Measurements from ENCODE around the gene TMEM183A. TPM values are rescaled to one million over a fixed set of nuclear protein-coding genes. Genes with fewer than 3 reads are reported as not detected.

Gene TMEM183A
- total and polyA plus RNA-seq, 4 donors = 29.4 to 63.9 (median 51.7) TPM

- Histone ChIP-seq H3K27ac (ENCODE audit: low read depth in 1 of 2, low read length in 1 of 2) (no peak overlapping the region), H3K4me1 (ENCODE audit: control insufficient read depth in 5 of 5, insufficient read depth in 5 of 5, low read length in 5 of 5) (peaks cover 0 to 24% (median 6%) of the 10 kb centered on the region in 5 donors), H3K27me3 (ENCODE audit: control insufficient read depth in 3 of 3, insufficient read depth in 3 of 3, low read length in 2 of 3) (peaks cover 0 to 32% (median 20%) of the 10 kb centered on the region in 3 donors), H3K4me3 (no peak overlapping the region), H3K9me3 (ENCODE audit: control insufficient read depth in 4 of 4, insufficient read depth in 3 of 4, low read length in 3 of 4) (no peaks in the 10 kb centered on the region), H3K36me3 (ENCODE audit: control insufficient read depth in 4 of 4, insufficient read depth in 4 of 4, low read length in 4 of 4) (no peaks in the 10 kb centered on the region), H3K9ac (ENCODE audit: insufficient read depth in 1 of 2, low read length in 2 of 2) (no peak overlapping the region)
- DNase-seq (no peak), ATAC-seq (ENCODE audit: insufficient read depth, low FRiP score) (no peak)
- WGBS, 2 donors = 94 to 97% methylated on average over 2 of the region's 2 CpGs
- TF ChIP-seq CTCF (IDR thresholded peaks at IDR 0.05; ENCODE audit: control extremely low read depth, extremely low read depth) = no peak
Observed at GRCh38 chr1:203073469-203073868, 66.3 kb downstream of the TMEM183A start.

Other genes with a start within 250 kb of the TMEM183A start
- 100 to 1,000 TPM in 1 of 2 donors, 10 to 100 TPM in 1; 51.1 to 247 TPM for gene KDM5B, start 199.0 kb upstream of the TMEM183A start, total RNA-seq
- gene KDM5B, start 199.0 kb upstream of the TMEM183A start, polyA plus RNA-seq = 10 to 100 TPM; 11.2 to 12.1 TPM
- gene PCAT6, start 196.4 kb upstream of the TMEM183A start, total RNA-seq = 1 to 10 TPM in 1 of 2 donors, not detected in 1; 1.3 TPM
- 1 to 10 TPM in 1 of 2 donors, under 1 TPM in 1; 0.84 to 1.8 TPM for gene PCAT6, start 196.4 kb upstream of the TMEM183A start, polyA plus RNA-seq
- gene RABIF, start 118.2 kb upstream of the TMEM183A start, total RNA-seq = 10 to 100 TPM in 1 of 2 donors, 1 to 10 TPM in 1; 6.2 to 10.3 TPM
- gene RABIF, start 118.2 kb upstream of the TMEM183A start, polyA plus RNA-seq = 1 to 10 TPM; 7.6 to 8.8 TPM
- gene KLHL12, start 80.1 kb upstream of the TMEM183A start, total RNA-seq = 10 to 100 TPM; 24.6 to 25.6 TPM
- gene KLHL12, start 80.1 kb upstream of the TMEM183A start, polyA plus RNA-seq = 10 to 100 TPM; 12.4 to 20.4 TPM
- gene ADIPOR1, start 49.1 kb upstream of the TMEM183A start, total RNA-seq = 100 to 1,000 TPM in 1 of 2 donors, 10 to 100 TPM in 1; 96.5 to 119 TPM
- gene ADIPOR1, start 49.1 kb upstream of the TMEM183A start, polyA plus RNA-seq = 100 to 1,000 TPM in 1 of 2 donors, 10 to 100 TPM in 1; 95.2 to 125 TPM
- 10 to 100 TPM; 47.3 to 77.9 TPM for gene CYB5R1, start 40.1 kb upstream of the TMEM183A start, total RNA-seq
- gene CYB5R1, start 40.1 kb upstream of the TMEM183A start, polyA plus RNA-seq = 10 to 100 TPM; 45.9 to 67.5 TPM
- 1 to 10 TPM; 1.3 to 5.1 TPM for gene PPFIA4, start 19.1 kb downstream of the TMEM183A start, total RNA-seq
- under 1 TPM; 0.30 to 0.64 TPM for gene PPFIA4, start 19.1 kb downstream of the TMEM183A start, polyA plus RNA-seq
- gene MYOG, start 78.6 kb downstream of the TMEM183A start, total RNA-seq = not detected
- gene MYOG, start 78.6 kb downstream of the TMEM183A start, polyA plus RNA-seq = not detected
- gene ADORA1, start 120.4 kb downstream of the TMEM183A start, total RNA-seq = 1 to 10 TPM in 1 of 2 donors, under 1 TPM in 1; 0.57 to 2.3 TPM
- under 1 TPM; 0.77 to 0.81 TPM for gene ADORA1, start 120.4 kb downstream of the TMEM183A start, polyA plus RNA-seq
- gene MYBPH, start 168.5 kb downstream of the TMEM183A start, total RNA-seq = not detected
- under 1 TPM; 0.16 to 0.41 TPM for gene MYBPH, start 168.5 kb downstream of the TMEM183A start, polyA plus RNA-seq
- gene CHI3L1, start 179.3 kb downstream of the TMEM183A start, total RNA-seq = 10 to 100 TPM; 46.4 to 98.6 TPM
- gene CHI3L1, start 179.3 kb downstream of the TMEM183A start, polyA plus RNA-seq = 100 to 1,000 TPM; 122 to 169 TPM
- 1 to 10 TPM in 1 of 2 donors, under 1 TPM in 1; 0.89 to 1.6 TPM for gene CHIT1, start 222.3 kb downstream of the TMEM183A start, total RNA-seq
- gene CHIT1, start 222.3 kb downstream of the TMEM183A start, polyA plus RNA-seq = 1 to 10 TPM; 2.3 to 4.9 TPM